ENCODE data around the gene SUGCT.

The SUGCT gene

DNA sequence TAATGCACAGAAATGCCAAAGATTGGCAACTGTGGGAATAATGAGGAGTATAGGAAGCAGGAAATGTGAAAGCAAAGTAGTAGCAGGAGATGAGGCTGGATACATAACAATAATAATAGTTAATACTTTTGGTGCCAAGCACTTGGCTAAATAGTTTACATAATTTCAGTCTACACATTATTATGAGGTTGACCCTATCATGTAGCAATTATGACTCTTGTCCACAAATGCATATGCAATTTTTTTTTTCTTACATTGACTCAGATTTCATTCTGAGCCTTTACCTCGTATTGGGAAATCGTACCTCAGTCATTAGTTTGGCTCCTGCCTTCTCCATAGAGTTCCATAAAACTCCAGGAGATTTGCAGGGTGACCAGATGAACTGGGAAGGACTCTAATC lies 219.9 kb downstream of the SUGCT start:
- Histone ChIP-seq H3K27ac (ENCODE audit: low read depth, low read length) (no peak overlapping the region), H3K36me3 (ENCODE audit: control insufficient read depth, insufficient read depth, low read length) (no peaks in the 10 kb centered on the region), H3K9ac (ENCODE audit: low read length) (no peak overlapping the region), H3K27me3 (ENCODE audit: control insufficient read depth, insufficient read depth, low read length) (no peaks in the 10 kb centered on the region), H3K4me1 (ENCODE audit: control insufficient read depth, insufficient read depth, low read length) (no peaks in the 10 kb centered on the region), H3K4me3 (ENCODE audit: low read depth, low read length) (no peak overlapping the region), H3K9me3 (ENCODE audit: control insufficient read depth, insufficient read depth, low read depth, low read length) (no peaks in the 10 kb centered on the region)

DNA sequence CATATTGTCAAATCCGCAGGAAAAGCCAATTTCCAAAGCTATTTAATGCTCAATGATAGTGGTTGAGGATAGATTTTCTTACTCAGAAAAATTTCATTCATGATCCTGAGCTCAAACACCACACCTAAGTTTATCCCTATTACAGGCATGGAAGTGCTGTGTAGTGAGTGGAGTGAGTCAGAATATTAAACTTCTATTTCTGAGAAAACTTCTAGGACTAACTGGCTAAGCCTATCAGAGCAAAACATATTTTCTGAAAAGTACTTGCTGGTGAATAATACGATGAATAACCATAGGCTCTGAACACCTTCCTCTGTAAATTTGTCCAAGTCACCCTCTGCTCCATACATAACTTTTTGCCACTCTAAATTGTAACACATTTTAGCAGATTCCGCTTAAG lies 221.5 kb downstream of the SUGCT start:
- Histone ChIP-seq H3K4me3 (ENCODE audit: low read depth, low read length) (no peak overlapping the region), H3K9ac (ENCODE audit: low read length) (no peak overlapping the region), H3K36me3 (ENCODE audit: control insufficient read depth, insufficient read depth, low read length) (no peaks in the 10 kb centered on the region), H3K9me3 (ENCODE audit: control insufficient read depth, insufficient read depth, low read depth, low read length) (no peaks in the 10 kb centered on the region), H3K27ac (ENCODE audit: low read depth, low read length) (no peak overlapping the region), H3K27me3 (ENCODE audit: control insufficient read depth, insufficient read depth, low read length) (no peaks in the 10 kb centered on the region), H3K4me1 (ENCODE audit: control insufficient read depth, insufficient read depth, low read length) (no peaks in the 10 kb centered on the region)

DNA sequence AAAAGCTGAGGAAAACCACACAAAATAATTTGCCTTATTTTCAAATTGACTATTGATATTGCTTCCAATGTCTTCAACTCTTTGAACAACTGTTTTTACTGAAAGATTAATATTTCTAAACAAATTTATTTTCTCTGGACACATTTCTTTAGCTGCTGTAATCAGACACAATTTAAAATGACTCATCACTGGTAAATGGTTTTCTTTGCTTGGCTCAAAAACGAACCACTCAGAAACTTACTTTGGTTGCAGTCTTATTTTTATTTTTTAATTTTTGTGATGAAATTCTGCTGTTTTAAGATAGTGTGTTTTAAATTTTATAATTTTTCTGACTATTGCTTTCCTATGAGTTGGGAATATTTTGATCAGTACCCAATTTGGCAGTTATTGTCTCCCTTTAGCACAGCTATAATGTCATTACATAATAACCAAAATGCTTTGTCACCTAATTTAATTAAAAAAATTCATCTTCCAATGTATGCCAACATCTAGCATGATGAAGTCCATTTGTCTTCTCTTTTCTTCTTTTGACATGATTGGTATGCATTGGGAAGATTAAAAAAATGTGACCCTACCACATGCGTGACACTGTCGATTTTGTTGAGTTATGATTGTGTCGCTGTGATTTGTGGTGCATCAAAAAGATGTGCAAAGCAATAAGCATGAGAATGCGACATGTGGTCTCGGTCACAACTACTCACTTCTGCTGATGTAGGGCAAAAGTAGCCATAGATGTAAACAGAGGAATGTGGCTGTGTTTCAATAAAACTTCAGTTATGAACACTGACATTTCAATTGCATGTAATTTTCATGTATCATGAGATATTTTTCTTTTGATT lies 222.3 kb downstream of the SUGCT start:
- Histone ChIP-seq H3K9ac (ENCODE audit: low read length) (no peak overlapping the region), H3K27ac (ENCODE audit: low read depth, low read length) (no peak overlapping the region), H3K4me1 (ENCODE audit: control insufficient read depth, insufficient read depth, low read length) (no peaks in the 10 kb centered on the region), H3K36me3 (ENCODE audit: control insufficient read depth, insufficient read depth, low read length) (no peaks in the 10 kb centered on the region), H3K4me3 (ENCODE audit: low read depth, low read length) (no peak overlapping the region), H3K27me3 (ENCODE audit: control insufficient read depth, insufficient read depth, low read length) (no peaks in the 10 kb centered on the region), H3K9me3 (ENCODE audit: control insufficient read depth, insufficient read depth, low read depth, low read length) (no peaks in the 10 kb centered on the region)

DNA sequence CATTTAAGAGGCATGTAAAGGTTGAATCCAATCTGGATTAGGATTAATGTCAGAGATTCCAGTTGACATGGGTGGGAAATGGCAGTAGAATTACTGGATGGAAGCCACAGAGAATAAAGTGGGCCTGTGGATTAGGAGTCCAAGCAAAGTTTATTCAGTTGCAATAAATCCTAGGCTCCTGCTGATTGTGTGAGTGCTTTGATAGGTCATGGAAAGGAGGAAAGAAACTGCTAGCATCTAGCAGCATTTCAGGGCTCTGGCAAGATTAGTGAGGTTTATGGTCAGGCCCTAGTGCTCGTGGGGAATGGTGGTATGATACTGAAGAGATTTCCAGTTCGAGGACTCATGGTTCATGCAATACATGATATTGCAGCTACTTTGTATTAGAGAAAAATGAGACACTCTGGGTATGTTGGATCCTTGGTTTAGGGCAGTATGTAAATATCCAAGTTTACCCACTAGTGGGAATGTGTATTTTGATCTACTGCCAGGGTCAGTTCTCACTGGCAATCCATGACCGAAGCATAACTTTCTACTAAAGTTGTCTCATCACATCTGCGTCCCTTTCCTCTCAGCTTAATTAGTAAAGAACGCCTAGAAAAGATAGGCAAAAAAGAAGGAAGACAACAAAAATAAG lies 235.0 kb downstream of the SUGCT start:
- Histone ChIP-seq H3K9me3 (ENCODE audit: control insufficient read depth, insufficient read depth, low read depth, low read length) (no peaks in the 10 kb centered on the region), H3K9ac (ENCODE audit: low read length) (no peak overlapping the region), H3K27me3 (ENCODE audit: control insufficient read depth, insufficient read depth, low read length) (no peaks in the 10 kb centered on the region), H3K4me1 (ENCODE audit: control insufficient read depth, insufficient read depth, low read length) (no peaks in the 10 kb centered on the region), H3K36me3 (ENCODE audit: control insufficient read depth, insufficient read depth, low read length) (no peaks in the 10 kb centered on the region), H3K27ac (ENCODE audit: low read depth, low read length) (no peak overlapping the region), H3K4me3 (ENCODE audit: low read depth, low read length) (no peak overlapping the region)

DNA sequence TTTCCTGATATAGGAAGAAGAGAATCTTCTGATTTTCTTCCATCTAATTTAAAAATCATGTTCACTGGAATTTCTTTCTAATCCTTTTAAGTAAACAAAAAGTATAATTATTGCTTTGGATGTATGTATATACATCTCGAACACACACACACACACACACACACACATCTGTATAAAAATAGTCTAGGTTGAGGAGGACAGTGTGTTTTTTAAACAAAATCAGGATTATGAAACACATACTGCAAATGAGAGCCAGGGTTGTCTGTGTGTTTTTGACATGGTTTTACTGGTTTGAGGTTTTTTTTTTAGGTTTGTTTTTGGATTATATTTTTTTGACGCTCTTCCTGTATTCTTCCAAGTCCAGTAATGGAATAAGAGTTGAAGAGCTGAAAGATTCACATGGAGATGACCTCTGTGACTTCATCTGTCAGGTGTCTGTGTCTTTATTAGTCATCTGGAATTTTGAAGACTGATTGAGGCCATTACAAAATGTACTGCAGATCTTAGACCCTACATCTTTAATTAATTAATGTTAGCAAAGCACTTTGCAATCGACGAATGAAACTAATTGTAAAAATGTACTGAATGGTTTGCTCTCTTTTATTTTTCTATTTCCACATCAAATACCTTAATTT lies 237.1 kb downstream of the SUGCT start:
- Histone ChIP-seq H3K9me3 (ENCODE audit: control insufficient read depth, insufficient read depth, low read depth, low read length) (no peaks in the 10 kb centered on the region), H3K4me1 (ENCODE audit: control insufficient read depth, insufficient read depth, low read length) (no peaks in the 10 kb centered on the region), H3K4me3 (ENCODE audit: low read depth, low read length) (no peak overlapping the region), H3K27ac (ENCODE audit: low read depth, low read length) (no peak overlapping the region), H3K27me3 (ENCODE audit: control insufficient read depth, insufficient read depth, low read length) (no peaks in the 10 kb centered on the region), H3K36me3 (ENCODE audit: control insufficient read depth, insufficient read depth, low read length) (no peaks in the 10 kb centered on the region), H3K9ac (ENCODE audit: low read length) (no peak overlapping the region)

DNA sequence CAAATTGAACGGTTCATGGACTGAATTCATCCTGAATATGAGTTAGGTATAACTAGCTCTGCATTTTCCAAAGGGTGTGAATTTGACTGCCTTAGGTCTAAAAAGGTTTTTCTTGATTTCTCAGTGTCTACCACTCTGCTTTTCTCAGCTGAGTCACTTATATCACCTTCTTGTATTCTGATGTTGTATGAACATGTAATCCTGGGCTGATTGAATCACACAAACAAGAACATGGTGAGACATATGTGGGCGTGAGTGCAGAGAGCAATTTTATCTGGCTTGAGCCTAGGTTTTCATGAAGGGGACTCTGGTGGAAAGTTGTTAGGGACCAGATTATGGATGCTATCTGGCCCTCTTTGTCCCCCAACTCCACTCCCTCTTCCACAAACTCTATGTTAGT lies 239.8 kb downstream of the SUGCT start:
- Histone ChIP-seq H3K36me3 (ENCODE audit: control insufficient read depth, insufficient read depth, low read length) (no peaks in the 10 kb centered on the region), H3K9me3 (ENCODE audit: control insufficient read depth, insufficient read depth, low read depth, low read length) (peaks cover 2% of the 10 kb centered on the region; the same call in 1 of the 2 replicates), H3K4me1 (ENCODE audit: control insufficient read depth, insufficient read depth, low read length) (no peaks in the 10 kb centered on the region), H3K27ac (ENCODE audit: low read depth, low read length) (no peak overlapping the region), H3K9ac (ENCODE audit: low read length) (no peak overlapping the region), H3K4me3 (ENCODE audit: low read depth, low read length) (no peak overlapping the region), H3K27me3 (ENCODE audit: control insufficient read depth, insufficient read depth, low read length) (no peaks in the 10 kb centered on the region)

DNA sequence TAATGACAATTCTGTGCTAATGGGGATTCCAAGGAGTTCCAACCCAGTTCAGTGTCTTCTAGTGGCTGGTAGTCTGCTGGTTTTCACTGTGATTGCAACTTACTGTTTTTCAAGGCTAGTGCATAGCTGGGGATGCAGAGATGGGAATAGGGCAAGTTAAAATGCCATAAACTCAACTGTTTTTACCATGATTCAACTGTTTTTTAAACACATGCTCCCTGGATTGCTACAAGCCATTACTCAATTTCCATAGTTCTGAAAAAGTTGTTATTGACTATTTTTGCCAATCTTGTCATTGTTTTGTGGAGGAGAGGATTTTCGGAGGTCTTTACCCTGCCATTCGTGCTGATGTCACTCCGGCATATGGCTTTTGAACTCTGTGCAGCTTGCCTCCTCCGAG lies 245.3 kb downstream of the SUGCT start:
- no peaks in the 10 kb centered on the region for H3K36me3 ChIP-seq (ENCODE audit: control insufficient read depth, insufficient read depth, low read length)
- H3K9ac ChIP-seq (ENCODE audit: low read length): no peak overlapping the region
- H3K4me3 ChIP-seq (ENCODE audit: low read depth, low read length): no peak overlapping the region
- no peaks in the 10 kb centered on the region for H3K27me3 ChIP-seq (ENCODE audit: control insufficient read depth, insufficient read depth, low read length)
- H3K27ac ChIP-seq (ENCODE audit: low read depth, low read length): no peak overlapping the region
- no peaks in the 10 kb centered on the region for H3K4me1 ChIP-seq (ENCODE audit: control insufficient read depth, insufficient read depth, low read length)
- peaks cover 2% of the 10 kb centered on the region; the same call in 1 of the 2 replicates for H3K9me3 ChIP-seq (ENCODE audit: control insufficient read depth, insufficient read depth, low read depth, low read length)

DNA sequence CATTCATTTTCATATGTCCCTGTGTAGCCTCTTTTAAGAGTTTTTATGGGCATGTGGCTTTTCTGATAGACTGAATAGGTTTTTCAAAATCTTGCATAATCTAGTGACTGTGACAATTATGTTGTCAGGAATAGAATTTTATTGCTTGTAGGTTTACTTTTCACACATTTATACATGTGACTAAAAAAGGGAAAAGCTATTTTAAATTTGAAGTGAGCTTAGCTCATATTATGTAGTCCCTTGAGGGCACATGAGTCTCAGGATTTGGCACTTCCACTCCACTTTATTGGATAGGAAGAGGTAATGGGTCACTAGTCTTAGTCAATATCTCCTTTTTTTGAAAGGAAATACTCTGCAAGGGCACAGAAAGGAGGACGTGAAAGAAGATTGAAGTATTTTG lies 247.3 kb downstream of the SUGCT start:
- Histone ChIP-seq H3K27ac (ENCODE audit: low read depth, low read length) (no peak overlapping the region), H3K36me3 (ENCODE audit: control insufficient read depth, insufficient read depth, low read length) (no peaks in the 10 kb centered on the region), H3K9ac (ENCODE audit: low read length) (no peak overlapping the region), H3K27me3 (ENCODE audit: control insufficient read depth, insufficient read depth, low read length) (no peaks in the 10 kb centered on the region), H3K9me3 (ENCODE audit: control insufficient read depth, insufficient read depth, low read depth, low read length) (peaks cover 2% of the 10 kb centered on the region; the same call in 1 of the 2 replicates), H3K4me3 (ENCODE audit: low read depth, low read length) (no peak overlapping the region), H3K4me1 (ENCODE audit: control insufficient read depth, insufficient read depth, low read length) (no peaks in the 10 kb centered on the region)

DNA sequence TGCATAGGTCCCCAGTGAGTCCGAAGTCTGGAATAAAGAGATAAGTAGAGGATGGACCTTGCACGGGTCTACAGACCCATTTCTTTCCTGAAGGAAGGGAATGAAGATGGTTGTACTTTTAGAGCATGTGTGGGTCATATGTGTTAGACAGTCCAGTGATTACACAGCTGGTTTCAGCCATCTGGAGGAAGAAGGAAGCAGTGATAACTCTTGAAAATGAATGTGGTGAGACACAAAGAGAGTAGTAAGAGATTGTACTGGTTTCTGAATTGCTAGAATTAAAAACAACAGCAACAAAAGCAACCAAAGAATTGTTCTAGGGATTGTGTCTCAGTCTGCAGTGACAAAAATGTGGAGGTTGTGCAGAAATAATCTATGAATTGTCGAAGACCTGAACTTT lies 258.9 kb downstream of the SUGCT start:
- Histone ChIP-seq H3K27me3 (ENCODE audit: control insufficient read depth, insufficient read depth, low read length) (no peaks in the 10 kb centered on the region), H3K9ac (ENCODE audit: low read length) (no peak overlapping the region), H3K36me3 (ENCODE audit: control insufficient read depth, insufficient read depth, low read length) (no peaks in the 10 kb centered on the region), H3K4me1 (ENCODE audit: control insufficient read depth, insufficient read depth, low read length) (no peaks in the 10 kb centered on the region), H3K27ac (ENCODE audit: low read depth, low read length) (no peak overlapping the region), H3K9me3 (ENCODE audit: control insufficient read depth, insufficient read depth, low read depth, low read length) (no peaks in the 10 kb centered on the region), H3K4me3 (ENCODE audit: low read depth, low read length) (no peak overlapping the region)

DNA sequence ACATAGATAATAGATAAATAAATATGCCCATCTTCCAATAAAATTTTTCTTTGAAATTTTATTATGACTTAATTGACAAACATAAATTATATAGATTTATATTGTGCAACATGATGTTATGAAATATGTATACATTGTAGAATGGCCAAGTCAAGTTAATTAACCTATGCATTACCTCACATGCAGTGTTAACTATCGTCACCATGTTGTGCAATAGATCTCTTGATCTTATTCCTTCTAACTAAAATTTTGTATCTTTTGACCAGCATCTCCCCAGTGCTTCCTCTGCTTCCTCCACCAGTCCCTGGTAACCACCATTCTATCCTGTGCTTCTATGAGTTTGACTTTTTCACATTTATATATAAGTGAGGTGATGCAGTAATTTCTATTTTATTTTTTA lies 259.6 kb downstream of the SUGCT start:
- Histone ChIP-seq H3K27ac (ENCODE audit: low read depth, low read length) (no peak overlapping the region), H3K4me3 (ENCODE audit: low read depth, low read length) (no peak overlapping the region), H3K9ac (ENCODE audit: low read length) (no peak overlapping the region), H3K4me1 (ENCODE audit: control insufficient read depth, insufficient read depth, low read length) (no peaks in the 10 kb centered on the region), H3K27me3 (ENCODE audit: control insufficient read depth, insufficient read depth, low read length) (no peaks in the 10 kb centered on the region), H3K9me3 (ENCODE audit: control insufficient read depth, insufficient read depth, low read depth, low read length) (no peaks in the 10 kb centered on the region), H3K36me3 (ENCODE audit: control insufficient read depth, insufficient read depth, low read length) (no peaks in the 10 kb centered on the region)

DNA sequence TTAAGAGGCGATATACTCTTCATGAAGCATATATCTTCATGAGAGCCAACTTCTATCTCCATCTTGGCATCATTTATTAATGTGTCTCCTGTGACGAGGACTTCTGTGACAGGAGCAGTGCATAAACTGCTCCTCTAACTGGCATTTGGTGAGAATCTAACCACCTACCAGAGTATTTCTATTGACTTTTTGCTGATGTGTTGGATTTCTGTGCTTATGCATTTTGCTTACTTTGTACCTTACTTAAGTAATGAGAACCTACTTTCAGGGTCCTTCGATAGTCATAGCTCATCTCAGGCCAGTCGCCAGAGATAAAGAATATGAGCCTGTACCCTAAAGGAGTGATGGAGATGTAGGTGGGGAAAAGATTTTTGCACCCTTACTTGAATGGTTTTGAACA lies 265.7 kb downstream of the SUGCT start:
- Histone ChIP-seq H3K9me3 (ENCODE audit: control insufficient read depth, insufficient read depth, low read depth, low read length) (no peaks in the 10 kb centered on the region), H3K4me3 (ENCODE audit: low read depth, low read length) (no peak overlapping the region), H3K9ac (ENCODE audit: low read length) (no peak overlapping the region), H3K27me3 (ENCODE audit: control insufficient read depth, insufficient read depth, low read length) (no peaks in the 10 kb centered on the region), H3K36me3 (ENCODE audit: control insufficient read depth, insufficient read depth, low read length) (no peaks in the 10 kb centered on the region), H3K27ac (ENCODE audit: low read depth, low read length) (no peak overlapping the region), H3K4me1 (ENCODE audit: control insufficient read depth, insufficient read depth, low read length) (no peaks in the 10 kb centered on the region)

All from HUES6 (cell line).